ENCODE measurements around the gene DOK6. TPM values are rescaled to one million over a fixed set of nuclear protein-coding genes. Genes with fewer than 3 reads are reported as not detected.
"Not testable (repeated sequence)": the region's sequence is repeated elsewhere in the genome, so short reads cannot be mapped to it uniquely, and the experiment has no call there.

The DOK6 gene
- polyA plus RNA-seq (ENCODE audit: insufficient read length), result 21.8 TPM
- long read RNA-seq, donor 1, full-length matches to known transcripts, result 9 of 9 reads
- long read RNA-seq, donor 1, partial matches to known transcripts, result 0 of 9 reads
- long read RNA-seq, donor 1, other reads (novel, unspliced or antisense), result 0 of 9 reads
- long read RNA-seq, donor 2, full-length matches to known transcripts, result 6 of 6 reads
- long read RNA-seq, donor 2, partial matches to known transcripts, result 0 of 6 reads
- long read RNA-seq, donor 2, other reads (novel, unspliced or antisense), result 0 of 6 reads
- long read RNA-seq, donor 3, full-length matches to known transcripts, result 3 of 10 reads
- long read RNA-seq, donor 3, partial matches to known transcripts, result 7 of 10 reads
- long read RNA-seq, donor 3, other reads (novel, unspliced or antisense), result 0 of 10 reads
- long read RNA-seq, donor 4, result 0 reads
- long read RNA-seq, donor 5, full-length matches to known transcripts, result 6 of 6 reads
- long read RNA-seq, donor 5, partial matches to known transcripts, result 0 of 6 reads
- long read RNA-seq, donor 5, other reads (novel, unspliced or antisense), result 0 of 6 reads
- long read RNA-seq, donor 6, full-length matches to known transcripts, result 7 of 7 reads
- long read RNA-seq, donor 6, partial matches to known transcripts, result 0 of 7 reads
- long read RNA-seq, donor 6, other reads (novel, unspliced or antisense), result 0 of 7 reads
- long read RNA-seq, donor 7, full-length matches to known transcripts, result 2 of 2 reads
- long read RNA-seq, donor 7, partial matches to known transcripts, result 0 of 2 reads
- long read RNA-seq, donor 7, other reads (novel, unspliced or antisense), result 0 of 2 reads
- long read RNA-seq, donor 8, full-length matches to known transcripts, result 5 of 5 reads
- long read RNA-seq, donor 8, partial matches to known transcripts, result 0 of 5 reads
- long read RNA-seq, donor 8, other reads (novel, unspliced or antisense), result 0 of 5 reads

- peak; percentile 77 for DNase-seq
Measured at GRCh38 chr18:69400253-69400975, at the start of gene DOK6. TSS of gene DOK6 (plus strand) at chr18:69400888.

GRCh38 chr18:69353023-69353422, 47.7 kb upstream of the DOK6 start:
- no peak for DNase-seq

DNA sequence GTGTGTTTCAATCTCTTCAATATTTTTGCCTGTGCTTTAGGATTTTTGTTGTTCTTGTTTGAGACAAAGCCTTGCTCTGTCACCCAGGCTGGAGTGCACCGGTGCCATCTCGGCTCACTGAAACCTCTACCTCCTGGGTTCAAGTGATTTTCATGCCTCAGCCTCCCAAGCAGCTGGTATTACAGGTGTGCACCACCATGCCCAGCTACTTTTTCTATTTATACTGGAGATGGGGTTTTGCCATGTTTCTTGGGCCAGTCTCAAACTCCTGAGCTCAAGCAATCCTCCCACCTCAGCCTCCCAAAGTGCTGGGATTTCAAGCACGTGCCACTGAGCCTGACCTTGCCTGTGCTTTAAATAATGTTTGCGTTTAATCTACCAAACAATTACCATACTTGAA, 43.1 kb upstream of the DOK6 start:
- no peak for DNase-seq

DNA sequence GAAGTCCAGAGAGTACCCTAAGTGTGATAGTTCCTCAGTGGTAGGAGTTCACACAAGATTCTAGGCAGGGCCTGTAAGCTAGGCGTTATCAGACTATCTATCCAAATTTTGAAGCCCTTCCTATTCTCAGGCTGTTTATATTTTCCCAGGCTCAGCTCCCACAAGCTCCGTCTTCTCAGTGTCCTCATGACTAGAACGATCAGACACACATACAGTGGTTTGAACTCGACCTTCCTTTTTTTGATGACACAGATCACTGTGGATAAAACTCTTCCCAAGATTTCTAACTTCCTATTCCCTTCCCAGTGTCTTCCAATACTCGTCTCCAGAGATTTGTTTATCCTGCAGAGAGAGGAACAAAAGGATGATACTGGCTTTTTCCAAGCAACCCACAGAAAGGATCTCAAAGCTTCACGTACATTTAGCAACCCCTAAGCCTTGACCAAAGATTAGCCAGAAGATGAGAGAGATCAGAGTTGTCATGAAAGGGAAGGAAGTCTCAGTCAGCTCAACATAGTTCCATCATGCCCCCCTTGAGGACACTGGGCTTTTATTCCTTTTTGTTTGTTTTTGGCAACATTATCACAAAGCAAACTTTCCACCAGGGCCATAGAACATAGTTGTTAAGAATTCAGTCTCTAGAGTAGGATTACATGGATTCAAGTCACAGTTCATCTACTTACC, 42.3 kb upstream of the DOK6 start:
- no peak for DNase-seq

- not testable (repeated sequence) for DNase-seq
Measured at GRCh38 chr18:69359768-69360167, 40.9 kb upstream of the DOK6 start.

GRCh38 chr18:69364930-69365329, 35.8 kb upstream of the DOK6 start:
- no peak for DNase-seq

DNA sequence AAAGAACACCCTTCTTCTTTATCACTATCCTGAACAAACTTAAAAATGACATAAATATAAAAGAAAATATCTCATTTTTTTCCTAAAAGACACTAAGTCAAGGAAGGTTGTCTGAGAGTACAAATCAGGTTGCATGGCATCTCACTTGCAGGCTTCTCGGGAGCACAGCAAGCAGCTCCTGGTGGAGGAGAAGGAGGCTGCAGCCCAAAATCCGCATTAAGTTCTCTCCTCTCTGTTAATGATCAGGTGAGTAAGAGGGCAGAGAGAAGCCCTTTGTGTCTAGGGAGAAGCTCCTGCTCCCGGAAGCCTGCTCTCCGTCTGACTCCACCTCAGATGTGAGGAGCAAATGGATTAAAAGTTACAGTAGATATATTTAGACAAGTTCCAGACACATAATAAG, 35.0 kb upstream of the DOK6 start:
- DNase-seq, result no peak

- no peak for DNase-seq
Measured at GRCh38 chr18:69367104-69367503, 33.6 kb upstream of the DOK6 start.

GRCh38 chr18:69371729-69372128, 29.0 kb upstream of the DOK6 start:
- DNase-seq, result no peak

DNA sequence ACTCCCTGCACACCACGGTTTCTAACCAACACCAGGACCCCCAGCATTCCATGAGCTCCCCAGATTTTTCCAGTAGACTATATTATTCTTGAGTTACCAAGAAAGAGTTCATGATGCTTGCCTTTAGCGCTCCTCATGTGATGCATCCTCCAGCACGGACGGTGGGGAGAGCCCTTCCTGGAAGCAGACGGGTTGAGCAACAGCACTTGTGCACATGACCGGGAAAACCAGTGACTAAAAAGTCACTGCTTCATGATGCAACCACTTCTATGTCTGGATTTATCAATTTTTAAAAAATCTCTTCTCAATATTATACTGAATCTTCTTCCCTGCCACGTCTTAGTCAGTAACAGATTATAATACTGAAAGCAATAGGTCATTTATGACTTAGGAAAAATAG, 20.4 kb upstream of the DOK6 start:
- DNase-seq, result no peak

GRCh38 chr18:69383186-69383585, 17.5 kb upstream of the DOK6 start:
- DNase-seq, result no peak

DNA sequence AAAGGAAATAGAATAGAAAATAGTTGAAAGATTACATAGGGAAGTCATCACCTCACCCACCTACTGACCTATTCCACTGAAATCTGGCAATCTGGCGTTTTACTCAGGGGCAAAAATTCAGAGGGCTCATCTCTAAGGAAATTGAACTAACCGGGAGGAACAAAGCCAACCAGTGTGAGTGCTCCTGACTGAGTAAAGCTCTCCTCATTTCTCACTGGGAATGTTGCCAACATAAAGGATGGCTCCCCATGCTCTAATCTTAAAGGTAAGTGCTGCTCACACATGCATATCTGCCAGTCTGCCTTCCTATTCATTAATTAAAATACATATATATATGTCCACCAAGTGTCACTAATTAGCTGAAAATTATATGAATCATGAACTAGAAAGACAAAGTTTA, 13.5 kb upstream of the DOK6 start:
- no peak for DNase-seq

DNA sequence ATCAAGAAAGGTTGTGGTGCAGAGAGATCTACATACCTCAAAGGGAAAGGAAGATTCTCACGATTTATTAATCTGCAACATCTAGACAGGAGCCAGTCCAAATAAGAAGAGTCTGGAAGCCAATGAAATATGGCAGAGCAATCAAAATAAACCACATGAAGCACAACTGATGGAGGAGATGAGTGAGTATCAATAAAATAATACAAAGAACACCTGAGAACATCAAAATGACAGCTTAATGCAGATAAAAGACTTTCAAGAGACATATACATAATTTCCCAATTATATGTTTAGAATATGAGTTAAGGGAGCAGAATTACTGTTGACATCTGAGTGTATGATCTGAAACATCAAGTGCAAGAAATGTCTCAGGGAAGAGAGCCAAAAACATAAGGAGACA, 12.5 kb upstream of the DOK6 start:
- no peak for DNase-seq

- DNase-seq, result no peak
Measured at GRCh38 chr18:69397096-69397495, 3.6 kb upstream of the DOK6 start.

DNA sequence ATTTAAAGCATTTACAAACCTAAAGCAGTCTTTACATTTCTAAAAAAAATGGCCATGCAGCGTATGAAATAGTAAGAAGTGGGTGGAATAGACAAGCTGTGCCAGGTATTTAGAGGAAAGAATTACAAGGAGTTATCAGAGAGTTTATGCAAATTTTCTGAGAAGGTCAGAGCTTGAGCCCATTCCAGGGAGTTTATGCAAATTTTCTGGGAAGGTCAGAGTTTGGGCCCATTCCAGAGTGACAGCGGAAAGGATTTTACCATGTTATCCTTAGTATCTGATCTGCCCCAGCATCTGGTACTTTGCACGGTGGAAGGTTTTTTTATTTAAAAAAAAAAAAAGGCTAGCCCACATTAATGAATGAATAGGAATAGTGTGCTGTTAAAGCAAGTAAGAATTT, 1.4 kb upstream of the DOK6 start:
- DNase-seq, result no peak

DNA sequence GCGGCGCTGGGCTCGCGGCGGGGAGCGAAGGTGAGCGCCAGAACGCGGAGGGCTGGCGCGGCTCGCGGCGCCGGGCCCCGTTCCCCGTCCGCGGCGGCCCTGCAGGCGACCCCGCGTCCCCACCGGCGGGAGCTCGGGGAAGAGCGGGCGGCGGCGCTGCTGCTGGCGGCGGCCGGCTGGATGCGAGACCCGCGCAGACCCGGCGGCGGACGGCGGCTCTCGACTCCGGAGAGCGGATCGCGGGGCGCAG, 213 bp downstream of the DOK6 start:
- no peak for DNase-seq

DNA sequence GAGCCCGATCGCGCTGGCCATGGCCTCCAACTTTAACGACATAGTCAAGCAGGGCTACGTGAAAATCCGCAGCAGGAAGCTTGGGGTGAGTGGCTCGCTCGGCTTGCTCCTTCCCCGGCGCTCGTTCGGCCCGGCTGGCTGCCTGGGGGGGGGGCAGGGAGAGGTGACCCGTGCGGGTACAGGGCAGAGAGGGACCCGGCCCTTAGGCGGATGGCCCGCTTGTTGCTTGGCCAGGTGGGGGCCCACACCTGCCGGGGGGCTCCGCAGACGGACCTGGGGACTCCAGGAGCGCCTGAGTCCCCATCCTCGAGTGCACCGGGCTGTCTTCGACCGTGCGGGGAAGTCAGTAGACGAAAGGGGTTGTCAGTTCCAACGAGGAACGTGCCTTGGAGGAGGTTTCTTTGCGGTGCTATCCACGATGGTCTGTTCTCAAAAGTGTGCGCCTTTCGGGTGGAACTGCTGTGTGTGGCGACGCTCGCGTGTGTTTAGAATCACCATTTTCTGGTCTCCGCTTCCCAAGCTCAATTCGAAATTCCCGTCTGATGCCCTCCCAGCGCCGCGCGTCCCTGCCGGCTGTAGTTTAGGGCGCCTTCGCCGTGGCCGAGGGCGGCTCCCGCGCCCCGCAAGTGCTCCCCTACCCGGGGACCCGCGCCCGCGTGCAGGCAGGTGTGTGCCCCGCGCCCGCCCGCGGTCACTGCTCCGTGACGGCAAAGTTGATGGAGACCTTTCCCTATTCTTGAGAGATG, 711 bp downstream of the DOK6 start:
- peak; percentile 28 for DNase-seq

DNA sequence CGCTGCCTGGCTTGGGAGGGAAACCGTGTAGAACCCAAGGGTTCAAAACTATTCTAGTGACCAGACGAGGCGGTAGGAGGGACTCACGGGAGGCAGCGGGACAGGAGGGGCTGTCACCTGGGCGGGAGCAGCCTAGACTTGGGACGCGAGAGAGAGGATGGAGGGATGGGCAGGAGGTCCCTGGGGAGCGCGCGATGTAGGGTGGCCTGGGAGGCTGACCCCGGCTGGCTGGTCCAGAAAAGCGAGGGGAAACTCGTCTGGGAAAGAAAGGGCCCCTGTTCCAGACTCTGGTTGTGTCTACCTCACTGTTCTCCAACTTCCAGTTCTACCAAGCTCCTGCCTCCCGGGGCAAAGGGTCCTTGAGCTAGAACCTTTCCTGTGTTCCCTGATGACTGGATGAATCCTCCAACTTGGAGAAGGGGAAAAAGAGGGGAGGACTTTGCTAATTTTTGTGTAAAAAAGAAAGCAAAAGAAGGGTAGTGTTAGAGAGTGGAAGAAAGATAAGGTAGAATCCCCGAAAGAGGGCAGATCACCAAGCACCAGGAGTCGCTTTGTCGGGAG, 1.4 kb downstream of the DOK6 start:
- DNase-seq, result peak; percentile 22

- DNase-seq, result peak; percentile 18
Measured at GRCh38 chr18:69402533-69402989, 1.9 kb downstream of the DOK6 start.

GRCh38 chr18:69408522-69408921, 7.8 kb downstream of the DOK6 start:
- DNase-seq, result no peak

GRCh38 chr18:69411199-69411598, 10.5 kb downstream of the DOK6 start:
- no peak for DNase-seq
